ENCODE results near the gene HEPH.
"Not testable (repeated sequence)": the region's sequence is repeated elsewhere in the genome, so short reads cannot be mapped to it uniquely, and the experiment has no call there.

Gene HEPH

GRCh38 chrX:66163849-66164411 is at the start of gene HEPH:
Gene HEPH, plus strand, starts transcription at chrX:66164247. Its CDS starts 6,324 bp downstream, at chrX:66170571.
- DNase-seq (ENCODE audit: low spot score): no peak

- DNase-seq (ENCODE audit: low spot score): not testable (repeated sequence)
Observed at GRCh38 chrX:66118722-66119121, 45.3 kb upstream of the HEPH start.

GRCh38 chrX:66121354-66121753 is 42.7 kb upstream of the HEPH start:
- DNase-seq (ENCODE audit: low spot score): not testable (repeated sequence)

GRCh38 chrX:66126662-66127061 is 37.4 kb upstream of the HEPH start:
- no peak for DNase-seq (ENCODE audit: low spot score)

- DNase-seq (ENCODE audit: low spot score): no peak
Observed at GRCh38 chrX:66130469-66130868, 33.6 kb upstream of the HEPH start.

GRCh38 chrX:66135284-66135683 is 28.8 kb upstream of the HEPH start:
- DNase-seq (ENCODE audit: low spot score): not testable (repeated sequence)

- DNase-seq (ENCODE audit: low spot score): no peak
Observed at GRCh38 chrX:66142351-66142750, 21.7 kb upstream of the HEPH start.

- DNase-seq (ENCODE audit: low spot score): no peak
Observed at GRCh38 chrX:66144258-66144657, 19.8 kb upstream of the HEPH start.

GRCh38 chrX:66149519-66149918 is 14.5 kb upstream of the HEPH start:
- no peak for DNase-seq (ENCODE audit: low spot score)

GRCh38 chrX:66150163-66150562 is 13.9 kb upstream of the HEPH start:
- no peak for DNase-seq (ENCODE audit: low spot score)

GRCh38 chrX:66162331-66162822 is 1.7 kb upstream of the HEPH start:
- DNase-seq (ENCODE audit: low spot score): no peak

GRCh38 chrX:66163447-66163846 is 600 bp upstream of the HEPH start:
- no peak for DNase-seq (ENCODE audit: low spot score)

GRCh38 chrX:66164470-66164869 is 423 bp downstream of the HEPH start:
- DNase-seq (ENCODE audit: low spot score): no peak

GRCh38 chrX:66164931-66165330 is 884 bp downstream of the HEPH start:
- DNase-seq (ENCODE audit: low spot score): no peak

- no peak for DNase-seq (ENCODE audit: low spot score)
Observed at GRCh38 chrX:66166671-66167070, 2.6 kb downstream of the HEPH start.

- DNase-seq (ENCODE audit: low spot score): no peak
Observed at GRCh38 chrX:66167431-66167830, 3.4 kb downstream of the HEPH start.

GRCh38 chrX:66176134-66176533 is 12.1 kb downstream of the HEPH start:
- no peak for DNase-seq (ENCODE audit: low spot score)

- no peak for DNase-seq (ENCODE audit: low spot score)
Observed at GRCh38 chrX:66191563-66191962, 27.5 kb downstream of the HEPH start.

GRCh38 chrX:66193821-66194220 is 29.8 kb downstream of the HEPH start:
- DNase-seq (ENCODE audit: low spot score): no peak

- no peak for DNase-seq (ENCODE audit: low spot score)
Observed at GRCh38 chrX:66200050-66200664, 36.1 kb downstream of the HEPH start.

- peak; percentile 6 for DNase-seq (ENCODE audit: low spot score)
Observed at GRCh38 chrX:66200855-66201795, 37.1 kb downstream of the HEPH start.

- DNase-seq (ENCODE audit: low spot score): no peak
Observed at GRCh38 chrX:66203114-66203513, 39.1 kb downstream of the HEPH start.

GRCh38 chrX:66221856-66222255 is 57.8 kb downstream of the HEPH start:
- no peak for DNase-seq (ENCODE audit: low spot score)
